Neural crest cell (in vitro differentiated cells): Measurements from ENCODE around the gene MICALL1. TPM values are rescaled to one million over a fixed set of nuclear protein-coding genes. Genes with fewer than 3 reads are reported as not detected.

ENCODE experiments used
- DNase-seq: peaks from one replicate; pipeline ENCODE4 v3.0.0; 2021; ENCODE audit warnings: low read depth, mixed read lengths, low spot score
- H3K27ac Mint-ChIP-seq: one replicate; pipeline ENCODE4 v1.8.0; 2021; ENCODE audit warnings: mild to moderate bottlenecking, mixed read lengths; ENCODE audit not compliant: unreplicated experiment
- H3K27me3 Mint-ChIP-seq: 2 replicates; pipeline ENCODE4 v1.8.0; 2021; ENCODE audit warnings: low read depth, mild to moderate bottlenecking, mixed read lengths
- H3K36me3 Mint-ChIP-seq: 2 replicates; pipeline ENCODE4 v1.8.0; 2021; ENCODE audit warnings: low read depth, mild to moderate bottlenecking, mixed read lengths
- H3K4me1 Mint-ChIP-seq: 2 replicates; pipeline ENCODE4 v1.8.0; 2021; ENCODE audit warnings: mixed read lengths
- H3K4me3 Mint-ChIP-seq: one replicate; pipeline ENCODE4 v1.8.0; 2021; ENCODE audit warnings: mild to moderate bottlenecking, mixed read lengths
- H3K9me3 Mint-ChIP-seq: 2 replicates; pipeline ENCODE4 v1.8.0; 2021; ENCODE audit warnings: mixed read lengths
- total RNA-seq: library from RNA; stranded (reverse); gene quantifications from 2 replicates; pipeline ENCODE4 v1.2.1, GENCODE V29; 2021
- TF ChIP-seq, protein P1 (sequence below): fragments of 200-600 bp; sonication (generic); conservative IDR thresholded peaks from 2 replicates; pipeline ENCODE4 v1.5.0; 2021; ENCODE audit warnings: antibody characterized with exemption, mild to moderate bottlenecking

The MICALL1 gene
- total RNA-seq, 1 donor from 2014 or later: 49.1 TPM

DNA sequence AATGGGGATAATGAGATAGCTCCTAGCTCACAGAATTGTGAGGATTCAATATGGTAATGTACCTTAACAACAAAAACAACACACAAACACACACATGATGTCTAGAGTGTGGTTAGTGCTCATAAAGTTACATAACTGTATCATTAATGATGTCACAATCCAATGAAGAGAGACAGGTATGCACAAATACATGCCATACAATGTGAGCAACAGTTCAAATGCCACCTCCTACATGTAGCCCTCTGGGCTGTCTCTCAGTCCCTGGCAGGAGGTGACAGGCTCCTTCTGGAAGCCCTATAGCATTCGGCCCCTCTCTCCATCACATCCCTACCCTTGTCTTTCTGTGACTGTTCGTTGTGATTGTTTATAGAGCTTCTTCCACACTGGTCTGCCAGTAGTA is 8.3 kb upstream of the MICALL1 start:
- Mint-ChIP-seq H3K27me3 (no peaks in the 10 kb centered on the region), H3K36me3 (peaks cover 2% of the 10 kb centered on the region), H3K4me3 (peak overlapping the region; percentile 52), H3K9me3 (no peaks in the 10 kb centered on the region), H3K27ac (no peak overlapping the region), H3K4me1 (peaks cover 33% of the 10 kb centered on the region)
- TF ChIP-seq, protein P1, sequence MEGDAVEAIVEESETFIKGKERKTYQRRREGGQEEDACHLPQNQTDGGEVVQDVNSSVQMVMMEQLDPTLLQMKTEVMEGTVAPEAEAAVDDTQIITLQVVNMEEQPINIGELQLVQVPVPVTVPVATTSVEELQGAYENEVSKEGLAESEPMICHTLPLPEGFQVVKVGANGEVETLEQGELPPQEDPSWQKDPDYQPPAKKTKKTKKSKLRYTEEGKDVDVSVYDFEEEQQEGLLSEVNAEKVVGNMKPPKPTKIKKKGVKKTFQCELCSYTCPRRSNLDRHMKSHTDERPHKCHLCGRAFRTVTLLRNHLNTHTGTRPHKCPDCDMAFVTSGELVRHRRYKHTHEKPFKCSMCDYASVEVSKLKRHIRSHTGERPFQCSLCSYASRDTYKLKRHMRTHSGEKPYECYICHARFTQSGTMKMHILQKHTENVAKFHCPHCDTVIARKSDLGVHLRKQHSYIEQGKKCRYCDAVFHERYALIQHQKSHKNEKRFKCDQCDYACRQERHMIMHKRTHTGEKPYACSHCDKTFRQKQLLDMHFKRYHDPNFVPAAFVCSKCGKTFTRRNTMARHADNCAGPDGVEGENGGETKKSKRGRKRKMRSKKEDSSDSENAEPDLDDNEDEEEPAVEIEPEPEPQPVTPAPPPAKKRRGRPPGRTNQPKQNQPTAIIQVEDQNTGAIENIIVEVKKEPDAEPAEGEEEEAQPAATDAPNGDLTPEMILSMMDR: no peak
- no peak for DNase-seq

DNA sequence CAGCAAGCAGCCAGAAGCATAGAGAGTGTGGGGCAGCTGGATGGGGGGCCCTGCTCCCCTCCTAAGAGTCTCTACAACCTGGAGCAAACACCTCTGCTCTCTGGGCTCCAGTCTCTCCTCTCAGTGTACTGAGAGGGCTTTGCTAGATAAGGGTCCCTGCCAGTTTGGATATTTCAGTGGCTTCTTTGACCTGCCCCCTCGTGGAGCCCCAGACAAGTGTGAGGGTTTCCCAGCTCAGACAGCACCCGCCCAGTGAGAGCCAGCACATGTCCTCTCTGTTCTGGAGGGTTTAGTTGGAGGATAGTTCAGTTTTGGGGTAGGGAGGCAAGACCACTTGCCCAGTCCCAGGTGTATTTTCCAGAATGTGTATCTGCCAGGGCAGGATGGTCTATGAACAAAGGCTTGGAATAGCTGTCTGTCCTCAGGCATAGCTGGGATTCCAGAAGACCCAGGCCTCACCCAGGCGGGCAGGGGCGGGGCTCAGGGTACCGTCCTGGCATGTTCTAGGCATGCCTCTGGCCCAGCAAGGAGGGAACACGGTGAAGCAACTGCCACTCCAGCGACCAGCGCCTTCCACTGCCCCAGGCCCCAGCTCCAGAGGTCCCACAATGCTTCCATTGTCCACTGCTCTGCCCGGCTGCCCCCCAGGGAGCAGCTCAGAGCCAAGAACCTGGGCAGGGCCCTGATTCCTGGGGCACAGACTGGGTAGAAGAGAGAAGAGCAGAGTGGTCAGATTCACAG is 7.5 kb upstream of the MICALL1 start:
- H3K4me1 Mint-ChIP-seq: peaks cover 26% of the 10 kb centered on the region
- peak overlapping the region; percentile 52 for H3K4me3 Mint-ChIP-seq
- H3K36me3 Mint-ChIP-seq: peaks cover 2% of the 10 kb centered on the region
- TF ChIP-seq, protein P1: no peak
- DNase-seq: no peak
- no peaks in the 10 kb centered on the region for H3K9me3 Mint-ChIP-seq
- H3K27ac Mint-ChIP-seq: peak overlapping the region; percentile 57
- no peaks in the 10 kb centered on the region for H3K27me3 Mint-ChIP-seq

DNA sequence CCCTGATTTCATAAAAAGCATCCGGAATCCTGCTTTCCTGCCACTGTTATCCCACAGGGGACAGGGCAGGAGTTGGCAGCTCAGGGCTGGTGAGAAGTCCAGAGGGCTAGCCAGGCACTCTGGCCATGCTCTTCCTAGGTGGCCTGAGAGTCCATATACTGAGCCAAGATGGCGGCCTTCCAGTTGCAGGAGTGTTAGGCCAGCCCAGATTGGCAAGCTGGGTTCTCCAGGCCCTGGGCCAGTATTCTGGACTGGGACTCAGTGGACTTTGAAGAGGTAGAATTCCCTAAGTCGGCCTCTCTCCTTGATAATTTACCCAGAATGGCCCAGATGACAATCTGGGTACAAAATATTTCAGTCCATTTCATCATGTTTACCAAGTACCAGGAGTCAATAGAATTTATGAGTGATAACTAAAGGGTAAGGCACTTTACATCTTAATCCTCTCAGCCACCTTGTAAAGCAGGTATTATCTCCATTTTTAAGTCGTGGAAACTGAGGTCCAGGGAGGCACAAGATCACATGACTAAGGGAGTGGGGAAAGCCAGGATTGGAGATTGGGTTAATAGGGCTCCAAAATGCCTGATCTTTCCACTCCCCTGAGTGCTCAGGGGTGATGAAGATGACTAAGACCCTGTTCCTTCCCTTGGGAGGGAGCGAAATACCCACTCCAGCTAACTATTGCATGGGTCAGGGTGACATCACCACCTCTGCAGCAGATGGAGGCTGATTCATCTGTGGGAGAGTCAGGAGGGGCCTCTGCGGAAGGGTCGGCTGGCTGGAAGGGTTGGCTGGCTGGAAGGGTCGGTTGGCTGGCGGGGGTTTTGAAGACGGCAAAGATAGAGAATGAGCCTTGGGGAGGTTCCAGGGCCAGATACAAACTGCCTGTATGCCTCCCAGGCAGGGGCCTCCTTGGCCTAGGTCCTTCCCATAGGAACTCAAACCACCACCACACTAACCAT is 1.2 kb upstream of the MICALL1 start:
- no peak for DNase-seq
- Mint-ChIP-seq H3K36me3 (no peaks in the 10 kb centered on the region), H3K27me3 (no peaks in the 10 kb centered on the region), H3K9me3 (no peaks in the 10 kb centered on the region), H3K27ac (peak overlapping the region; percentile 92), H3K4me3 (peak overlapping the region; percentile 90), H3K4me1 (peaks cover 34% of the 10 kb centered on the region)
- TF ChIP-seq, protein P1: no peak

DNA sequence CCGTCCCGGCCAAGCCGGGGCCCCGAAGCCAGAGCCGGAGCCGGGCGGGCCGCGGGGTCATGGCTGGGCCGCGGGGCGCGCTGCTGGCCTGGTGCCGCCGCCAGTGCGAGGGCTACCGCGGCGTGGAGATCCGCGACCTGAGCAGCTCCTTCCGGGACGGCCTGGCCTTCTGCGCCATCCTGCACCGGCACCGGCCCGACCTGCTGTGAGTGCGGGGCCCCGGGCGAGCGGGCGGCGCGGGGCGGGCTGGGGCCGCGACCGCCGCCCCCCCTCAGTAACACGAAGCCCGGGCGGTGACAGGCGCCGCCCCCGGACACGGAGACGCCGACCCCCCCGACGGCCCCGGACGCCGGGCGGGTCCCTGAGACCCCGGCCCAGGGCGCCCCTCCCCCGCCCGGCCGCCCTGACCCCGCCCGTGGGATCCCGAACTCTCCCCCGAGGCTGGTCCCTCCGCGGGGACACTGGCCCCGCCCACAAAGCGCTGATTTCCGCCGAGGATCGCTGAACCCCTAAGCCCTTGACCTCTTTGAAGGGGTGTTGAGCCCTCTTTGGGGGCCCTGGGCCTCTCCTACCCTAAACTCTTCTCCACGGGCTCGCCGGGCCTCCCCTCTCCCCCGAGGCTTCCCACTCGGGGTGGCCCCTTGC is 389 bp downstream of the MICALL1 start:
- H3K27me3 Mint-ChIP-seq: no peaks in the 10 kb centered on the region
- no peaks in the 10 kb centered on the region for H3K36me3 Mint-ChIP-seq
- H3K27ac Mint-ChIP-seq: no peak overlapping the region
- peaks cover 50% of the 10 kb centered on the region for H3K4me1 Mint-ChIP-seq
- TF ChIP-seq, protein P1: no peak
- H3K9me3 Mint-ChIP-seq: no peaks in the 10 kb centered on the region
- peak overlapping the region; percentile 88 for H3K4me3 Mint-ChIP-seq
- no peak for DNase-seq
